Bronchial epithelial cell (primary cell): ENCODE data around the gene RPP25L. TPM values are rescaled to one million over a fixed set of nuclear protein-coding genes. Genes with fewer than 3 reads are reported as not detected.
A peak's percentile ranks its signal among the peaks of the same experiment; 100 is the strongest.

Experiments used
- DNase-seq: peaks from one replicate; pipeline ENCODE4 v3.0.0-alpha.2; 2010; ENCODE audit warnings: low read depth
- FAIRE-seq: peaks from 2 replicates; lab custom pipeline; 2011; peaks lifted over from hg19 to GRCh38; lab: Jason Lieb, UNC
- H3K27me3 ChIP-seq: 2 replicates; pipeline ENCODE4 v1.5.1; 2011; ENCODE audit warnings: low read length; ENCODE audit not compliant: control insufficient read depth, insufficient read depth
- H3K36me3 ChIP-seq: 2 replicates; pipeline ENCODE4 v1.5.1; 2011; ENCODE audit warnings: low read length; ENCODE audit not compliant: control insufficient read depth, insufficient read depth
- H3K4me3 ChIP-seq: 2 replicates; pipeline ENCODE4 v1.5.1; 2011; ENCODE audit warnings: mild to moderate bottlenecking, low read depth, low read length, control low read depth
- CTCF ChIP-seq: IDR thresholded peaks from 2 replicates; pipeline ENCODE4 v1.5.1; 2011; ENCODE audit warnings: mild to moderate bottlenecking, moderate library complexity, low read length, control low read depth, inconsistent platforms; ENCODE audit not compliant: insufficient read depth, severe bottlenecking
- total RNA-seq: library from RNA; depleted of rRNA; stranded (reverse); fragments of >200 nt; gene quantifications from 2 replicates; pipeline ENCODE4 v1.2.1, GENCODE V29; 2014

RPP25L gene
- total RNA-seq, 1 donor from 2014 or later, result 45.8 TPM

- no peak overlapping the region for H3K4me3 ChIP-seq
Observed at GRCh38 chr9:34635556-34635955, 23.7 kb upstream of the RPP25L start.

GRCh38 chr9:34634551-34635248 lies 22.8 kb upstream of the RPP25L start:
- DNase-seq (no peak), FAIRE-seq (no peak)
- TF ChIP-seq CTCF, result no peak

More at GRCh38 chr9:34635556-34635955, 23.7 kb upstream of the RPP25L start:
- Histone ChIP-seq H3K36me3 (peaks cover 4% of the 10 kb centered on the region), H3K27me3 (no peaks in the 10 kb centered on the region)
- FAIRE-seq (no peak), DNase-seq (no peak)
- no peak for TF ChIP-seq CTCF

GRCh38 chr9:34633851-34634550 lies 22.1 kb upstream of the RPP25L start:
- TF ChIP-seq CTCF, result peak; percentile 82
- H3K4me3 ChIP-seq, result no peak overlapping the region
- DNase-seq, result peak; percentile 59

More at GRCh38 chr9:34634551-34635248, 22.8 kb upstream of the RPP25L start:
- Histone ChIP-seq H3K36me3 (peaks cover 4% of the 10 kb centered on the region), H3K27me3 (peaks cover 3% of the 10 kb centered on the region), H3K4me3 (no peak overlapping the region)

GRCh38 chr9:34633166-34633565 lies 21.3 kb upstream of the RPP25L start:
- DNase-seq (no peak), FAIRE-seq (no peak)
- Histone ChIP-seq H3K4me3 (no peak overlapping the region), H3K27me3 (peaks cover 14% of the 10 kb centered on the region), H3K36me3 (peaks cover 4% of the 10 kb centered on the region)
- TF ChIP-seq CTCF, result no peak

More at GRCh38 chr9:34633851-34634550, 22.1 kb upstream of the RPP25L start:
- Histone ChIP-seq H3K27me3 (peaks cover 8% of the 10 kb centered on the region), H3K36me3 (peaks cover 4% of the 10 kb centered on the region)
- FAIRE-seq, result peak; percentile 89

- peak; percentile 66 for FAIRE-seq
- peak; percentile 37 for DNase-seq
- Histone ChIP-seq H3K36me3 (peaks cover 3% of the 10 kb centered on the region), H3K27me3 (peaks cover 35% of the 10 kb centered on the region), H3K4me3 (no peak overlapping the region)
- no peak for TF ChIP-seq CTCF
Observed at GRCh38 chr9:34630402-34631154, 18.7 kb upstream of the RPP25L start.
